Mammary epithelial cell (primary cell): ENCODE measurements around the gene MOV10L1.

Experiments
- EZH2 ChIP-seq: IDR thresholded peaks from 2 replicates; pipeline ENCODE4 v1.6.1; 2012; ENCODE audit warnings: low read length, inconsistent platforms, borderline replicate concordance
- TF ChIP-seq, protein P1 (sequence below), 2 donors: IDR thresholded peaks in 1 of 2; conservative IDR thresholded peaks in 1 of 2; 2 replicates each; pipeline ENCODE4 v1.5.1; 2011 to 2012; ENCODE audit warnings: inconsistent platforms in 2 of 2, low read length in 2 of 2, mild to moderate bottlenecking in 2 of 2, control low read depth in 1 of 2, low read depth in 1 of 2; ENCODE audit not compliant: insufficient read depth in 1 of 2; ENCODE audit errors: extremely low read depth in 1 of 2

DNA sequence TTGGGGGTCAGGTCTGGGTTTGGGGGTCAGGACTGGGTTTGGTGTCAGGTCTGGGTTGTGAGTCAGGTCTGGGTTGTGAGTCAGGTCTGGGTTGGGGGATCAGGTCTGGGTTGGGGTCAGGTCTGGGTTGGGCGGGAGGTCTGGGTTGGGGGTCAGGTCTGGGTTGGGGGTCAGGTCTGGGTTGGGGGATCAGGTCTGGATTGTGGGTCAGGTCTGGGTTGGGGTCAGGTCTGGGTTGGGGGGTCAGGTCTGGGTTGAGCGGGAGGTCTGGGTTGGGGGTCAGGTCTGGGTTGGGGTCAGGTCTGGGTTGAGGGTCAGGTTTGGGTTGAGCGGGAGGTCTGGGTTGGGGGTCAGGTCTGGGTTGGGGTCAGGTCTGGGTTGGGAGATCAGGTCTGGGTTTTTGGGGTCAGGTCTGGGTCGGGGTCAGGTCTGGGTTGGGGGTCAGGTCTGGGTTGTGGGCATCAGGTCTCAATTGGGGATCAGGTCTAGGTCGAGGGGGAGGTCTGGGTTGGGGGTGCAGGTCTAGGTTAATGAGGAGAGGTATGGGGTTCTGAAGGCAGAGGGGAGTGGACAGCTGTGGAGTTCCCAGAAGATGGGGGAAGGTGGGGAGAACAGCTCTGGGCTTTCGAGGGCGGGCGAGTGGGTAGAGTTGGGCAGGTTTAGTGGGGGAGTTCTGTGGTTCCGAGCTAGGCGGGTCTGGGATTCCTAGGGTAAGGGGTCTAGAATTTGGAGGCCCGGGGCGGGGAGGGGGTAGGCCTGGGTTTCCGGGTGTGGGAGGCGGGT lies 32.3 kb upstream of the MOV10L1 start:
- TF ChIP-seq, protein P1, sequence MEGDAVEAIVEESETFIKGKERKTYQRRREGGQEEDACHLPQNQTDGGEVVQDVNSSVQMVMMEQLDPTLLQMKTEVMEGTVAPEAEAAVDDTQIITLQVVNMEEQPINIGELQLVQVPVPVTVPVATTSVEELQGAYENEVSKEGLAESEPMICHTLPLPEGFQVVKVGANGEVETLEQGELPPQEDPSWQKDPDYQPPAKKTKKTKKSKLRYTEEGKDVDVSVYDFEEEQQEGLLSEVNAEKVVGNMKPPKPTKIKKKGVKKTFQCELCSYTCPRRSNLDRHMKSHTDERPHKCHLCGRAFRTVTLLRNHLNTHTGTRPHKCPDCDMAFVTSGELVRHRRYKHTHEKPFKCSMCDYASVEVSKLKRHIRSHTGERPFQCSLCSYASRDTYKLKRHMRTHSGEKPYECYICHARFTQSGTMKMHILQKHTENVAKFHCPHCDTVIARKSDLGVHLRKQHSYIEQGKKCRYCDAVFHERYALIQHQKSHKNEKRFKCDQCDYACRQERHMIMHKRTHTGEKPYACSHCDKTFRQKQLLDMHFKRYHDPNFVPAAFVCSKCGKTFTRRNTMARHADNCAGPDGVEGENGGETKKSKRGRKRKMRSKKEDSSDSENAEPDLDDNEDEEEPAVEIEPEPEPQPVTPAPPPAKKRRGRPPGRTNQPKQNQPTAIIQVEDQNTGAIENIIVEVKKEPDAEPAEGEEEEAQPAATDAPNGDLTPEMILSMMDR (conservative IDR thresholded peaks at IDR 0.05 in 1 of 2, IDR thresholded peaks at IDR 0.05 in 1 of 2; ENCODE audit: extremely low read depth in 1 of 2, insufficient read depth in 1 of 2, low read depth in 1 of 2, low read length in 2 of 2): no peak
- no peak for TF ChIP-seq EZH2
